HTERT RPE-1 (cell line): ENCODE measurements around the gene PORCN.
"Not testable (repeated sequence)": the region's sequence is repeated elsewhere in the genome, so short reads cannot be mapped to it uniquely, and the experiment has no call there.

Source experiments
- in situ Hi-C: fragments of 300-500 bp; cut with MboI; formaldehyde crosslinking; loops from 4 replicates; pipeline ENCODE4 v1.14.3; 2020; ENCODE audit warnings: low sequenced_read_pairs

Gene PORCN

DNA sequence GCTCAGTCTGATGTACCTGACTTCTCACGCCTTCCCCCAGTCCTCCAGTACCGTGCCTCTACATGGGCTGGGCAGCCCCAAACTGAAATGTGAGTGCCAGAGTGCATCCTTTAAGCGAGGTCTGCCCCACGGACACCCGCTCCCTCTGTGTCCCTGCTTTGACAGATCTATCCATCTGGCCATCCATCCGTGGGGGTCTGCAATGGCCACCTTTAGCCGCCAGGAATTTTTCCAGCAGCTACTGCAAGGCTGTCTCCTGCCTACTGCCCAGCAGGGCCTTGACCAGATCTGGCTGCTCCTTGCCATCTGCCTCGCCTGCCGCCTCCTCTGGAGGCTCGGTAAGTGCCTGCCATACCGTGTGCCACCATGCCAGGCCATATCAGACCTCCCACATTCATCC lies 827 bp downstream of the PORCN start:
- in situ Hi-C loops = no loop called here

DNA sequence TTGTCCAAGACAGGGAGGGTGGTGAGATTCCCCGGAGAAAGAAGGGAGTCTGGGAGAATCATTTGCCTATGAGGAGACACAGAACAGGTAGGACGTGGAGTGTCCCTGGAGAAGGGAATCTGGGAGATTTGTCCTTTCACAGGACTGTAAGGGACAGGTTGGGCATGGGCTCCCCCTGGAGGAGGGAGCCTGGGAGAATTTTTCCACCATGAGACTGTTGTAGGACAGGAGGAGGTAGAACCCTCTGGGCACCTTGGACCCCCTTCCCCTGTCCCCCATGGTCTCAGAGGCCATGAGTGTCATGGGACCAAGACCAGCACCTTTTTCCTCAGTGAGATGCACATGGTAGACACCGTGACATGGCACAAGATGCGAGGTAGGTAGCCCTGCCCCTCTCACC lies 2.8 kb downstream of the PORCN start:
- in situ Hi-C loops = no loop called here

DNA sequence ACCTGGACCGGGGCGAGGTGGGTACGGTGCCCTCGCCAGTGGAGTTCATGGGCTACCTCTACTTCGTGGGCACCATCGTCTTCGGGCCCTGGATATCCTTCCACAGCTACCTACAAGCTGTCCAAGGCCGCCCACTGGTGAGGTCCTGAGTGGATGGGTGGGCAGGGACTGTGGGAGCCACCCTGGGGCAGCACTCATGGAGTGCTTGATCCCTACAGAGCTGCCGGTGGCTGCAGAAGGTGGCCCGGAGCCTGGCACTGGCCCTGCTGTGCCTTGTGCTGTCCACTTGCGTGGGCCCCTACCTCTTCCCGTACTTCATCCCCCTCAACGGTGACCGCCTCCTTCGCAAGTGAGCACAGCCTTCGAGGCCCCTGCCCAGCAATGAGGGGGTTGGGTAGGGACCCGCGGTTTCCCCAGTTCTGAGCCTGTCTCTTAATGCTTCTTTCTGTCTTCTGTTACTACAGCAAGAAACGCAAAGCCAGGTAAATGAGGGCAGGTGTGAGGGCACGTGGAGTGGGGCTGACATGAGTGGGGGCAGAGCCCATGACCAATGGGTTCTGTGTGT lies 3.7 kb downstream of the PORCN start:
- in situ Hi-C loops = no loop called here

GRCh38 chrX:48513670-48514069 lies 4.9 kb downstream of the PORCN start:
- in situ Hi-C loops = no loop called here

DNA sequence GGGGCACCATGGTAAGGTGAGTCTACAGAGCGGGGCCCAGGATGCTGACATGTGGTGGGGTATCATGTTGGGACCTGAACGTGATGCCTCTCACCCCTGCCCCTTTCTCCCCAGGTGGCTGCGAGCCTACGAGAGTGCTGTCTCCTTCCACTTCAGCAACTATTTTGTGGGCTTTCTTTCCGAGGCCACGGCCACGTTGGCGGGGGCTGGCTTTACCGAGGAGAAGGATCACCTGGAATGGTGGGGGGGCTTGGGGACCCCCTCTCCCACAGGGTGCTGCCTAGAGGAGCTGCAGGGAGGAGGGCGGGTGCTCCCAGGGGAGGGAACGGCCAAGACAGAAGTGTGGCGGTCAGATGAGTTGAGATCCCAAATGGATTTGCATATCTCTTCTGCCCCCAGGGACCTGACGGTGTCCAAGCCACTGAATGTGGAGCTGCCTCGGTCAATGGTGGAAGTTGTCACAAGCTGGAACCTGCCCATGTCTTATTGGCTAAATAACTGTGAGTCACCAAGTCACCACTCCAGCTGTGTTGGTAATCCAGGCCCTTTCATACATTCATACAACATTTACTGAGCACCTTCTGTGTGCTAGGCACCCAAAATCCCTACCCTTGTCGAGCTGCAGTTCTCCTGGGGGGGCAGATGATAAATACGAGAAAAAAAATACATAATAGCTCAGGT lies 5.5 kb downstream of the PORCN start:
- in situ Hi-C loops = no loop called here

- in situ Hi-C loops = no loop called here
Measured at GRCh38 chrX:48514868-48515460, 6.2 kb downstream of the PORCN start.

GRCh38 chrX:48515842-48516241 lies 7.0 kb downstream of the PORCN start:
- in situ Hi-C loops = no loop called here

DNA sequence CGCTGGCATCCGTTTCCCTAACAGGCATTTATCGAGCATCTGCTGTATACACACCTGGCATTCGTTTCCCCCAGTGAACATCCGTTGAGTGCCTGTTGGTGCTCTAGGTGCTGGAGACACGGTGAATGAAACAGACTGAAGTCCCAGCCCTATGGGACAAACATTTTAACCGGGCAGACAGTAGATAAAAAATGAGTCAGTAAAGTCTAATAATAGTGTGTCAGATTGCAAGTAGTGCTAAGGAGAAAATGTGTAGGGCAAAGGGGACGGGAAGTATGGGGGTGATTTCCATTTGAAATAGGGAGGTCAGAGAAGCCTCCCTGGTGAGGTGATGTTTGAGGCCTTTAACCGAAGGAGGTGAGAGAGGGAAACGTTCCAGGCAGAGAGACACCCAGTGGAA lies 7.5 kb downstream of the PORCN start:
- in situ Hi-C loops = no loop called here

DNA sequence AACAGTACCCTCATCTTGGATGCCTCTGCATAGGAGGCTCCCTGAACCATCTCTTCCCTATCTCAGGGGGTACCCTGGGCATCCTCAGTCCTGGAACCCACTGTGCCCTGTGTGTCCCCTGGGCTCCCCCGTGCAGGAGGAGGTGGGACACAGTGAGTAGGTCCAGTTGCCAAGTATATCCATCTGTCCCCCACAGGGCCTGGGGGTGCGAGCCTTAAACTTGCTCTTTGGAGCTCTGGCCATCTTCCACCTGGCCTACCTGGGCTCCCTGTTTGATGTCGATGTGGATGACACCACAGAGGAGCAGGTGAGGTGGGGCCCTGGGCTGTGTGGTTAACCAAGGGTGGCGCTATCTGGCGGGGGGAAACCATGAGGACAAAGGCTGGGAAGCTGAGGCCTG lies 8.2 kb downstream of the PORCN start:
- in situ Hi-C loops = no loop called here

- in situ Hi-C loops = not testable (repeated sequence)
Measured at GRCh38 chrX:48519481-48519880, 10.7 kb downstream of the PORCN start.

- in situ Hi-C loops = no loop called here
Measured at GRCh38 chrX:48520455-48520854, 11.7 kb downstream of the PORCN start.

DNA sequence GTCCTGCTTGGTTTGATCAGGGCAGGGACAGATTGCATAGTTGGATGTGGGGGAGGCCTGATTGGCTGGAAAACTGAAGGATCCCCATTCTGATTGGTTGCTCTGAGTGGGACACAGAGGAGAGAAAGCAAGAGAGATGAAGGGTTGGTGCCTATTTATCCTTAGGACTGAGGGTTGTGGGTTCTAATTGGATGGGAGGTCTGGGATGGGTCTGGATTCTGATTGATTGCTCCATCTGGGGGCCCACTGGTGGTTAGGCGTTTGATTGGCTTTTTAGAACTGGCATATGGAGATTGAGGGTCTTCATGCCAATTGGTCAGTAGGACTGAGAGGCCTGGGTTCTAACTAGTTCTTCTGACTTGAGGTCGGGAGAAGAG lies 12.2 kb downstream of the PORCN start:
- in situ Hi-C loops = no loop called here

DNA sequence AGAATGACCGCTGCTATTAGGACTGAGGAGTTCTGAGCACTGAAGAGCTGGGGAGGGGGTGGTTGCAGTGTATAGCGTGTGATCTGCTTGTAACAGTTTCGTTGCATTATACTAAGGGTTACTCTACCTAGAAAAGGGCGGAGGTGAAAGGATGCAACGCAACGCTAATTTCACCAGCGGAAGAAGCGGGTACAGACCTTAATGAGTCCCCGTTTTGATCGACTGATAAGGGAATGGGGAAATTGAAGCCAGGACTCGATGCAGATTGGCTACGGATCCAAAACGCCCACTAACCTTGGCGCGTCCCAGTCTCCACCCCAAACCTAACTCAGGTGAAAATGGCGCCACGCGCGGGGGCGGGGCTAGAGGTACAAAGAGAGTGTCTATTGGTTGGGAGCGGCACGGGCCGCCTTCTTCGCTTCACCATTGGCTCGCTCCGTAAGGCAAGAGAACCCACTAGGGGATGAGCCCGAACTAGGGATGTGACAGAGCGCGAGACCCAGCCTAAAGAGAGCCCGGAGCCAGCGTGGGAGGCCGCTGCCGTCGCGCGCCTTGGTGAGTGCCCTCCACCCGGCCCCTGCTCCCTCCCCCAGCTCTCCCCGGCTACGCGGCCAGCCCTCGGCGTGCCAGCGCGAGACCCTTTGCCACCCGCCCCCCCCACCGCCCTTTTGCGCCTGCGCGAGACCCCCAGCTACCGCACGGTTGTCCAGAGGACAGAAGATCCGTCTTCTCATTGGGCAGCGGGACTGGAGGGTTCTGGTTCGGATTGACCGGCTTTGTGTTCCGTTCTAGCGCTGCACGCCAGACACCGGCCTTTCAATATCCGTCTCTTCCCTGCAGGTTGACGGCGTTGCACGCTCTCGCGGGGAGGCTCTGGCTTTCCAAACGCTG lies 12.8 kb downstream of the PORCN start, which contains the start of gene EBP:
Gene EBP, plus strand, starts transcription at position 456 of the 891 bp plus-strand sequence. CDS start 1,964 bp downstream, outside the sequence.
- in situ Hi-C loops = no loop called here

GRCh38 chrX:48522291-48522690 lies 13.5 kb downstream of the PORCN start:
- in situ Hi-C loops = no loop called here

DNA sequence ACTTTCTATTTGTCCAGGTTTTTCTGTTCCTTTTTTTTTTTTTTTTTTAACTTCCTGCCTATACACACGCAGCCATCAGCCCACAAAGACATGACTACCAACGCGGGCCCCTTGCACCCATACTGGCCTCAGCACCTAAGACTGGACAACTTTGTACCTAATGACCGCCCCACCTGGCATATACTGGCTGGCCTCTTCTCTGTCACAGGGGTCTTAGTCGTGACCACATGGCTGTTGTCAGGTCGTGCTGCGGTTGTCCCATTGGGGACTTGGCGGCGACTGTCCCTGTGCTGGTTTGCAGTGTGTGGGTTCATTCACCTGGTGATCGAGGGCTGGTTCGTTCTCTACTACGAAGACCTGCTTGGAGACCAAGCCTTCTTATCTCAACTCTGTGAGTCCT lies 14.9 kb downstream of the PORCN start:
- in situ Hi-C loops = no loop called here

GRCh38 chrX:48525853-48526252 lies 17.1 kb downstream of the PORCN start:
- in situ Hi-C loops = not testable (repeated sequence)

GRCh38 chrX:48530736-48531135 lies 21.9 kb downstream of the PORCN start:
- in situ Hi-C loops = no loop called here

DNA sequence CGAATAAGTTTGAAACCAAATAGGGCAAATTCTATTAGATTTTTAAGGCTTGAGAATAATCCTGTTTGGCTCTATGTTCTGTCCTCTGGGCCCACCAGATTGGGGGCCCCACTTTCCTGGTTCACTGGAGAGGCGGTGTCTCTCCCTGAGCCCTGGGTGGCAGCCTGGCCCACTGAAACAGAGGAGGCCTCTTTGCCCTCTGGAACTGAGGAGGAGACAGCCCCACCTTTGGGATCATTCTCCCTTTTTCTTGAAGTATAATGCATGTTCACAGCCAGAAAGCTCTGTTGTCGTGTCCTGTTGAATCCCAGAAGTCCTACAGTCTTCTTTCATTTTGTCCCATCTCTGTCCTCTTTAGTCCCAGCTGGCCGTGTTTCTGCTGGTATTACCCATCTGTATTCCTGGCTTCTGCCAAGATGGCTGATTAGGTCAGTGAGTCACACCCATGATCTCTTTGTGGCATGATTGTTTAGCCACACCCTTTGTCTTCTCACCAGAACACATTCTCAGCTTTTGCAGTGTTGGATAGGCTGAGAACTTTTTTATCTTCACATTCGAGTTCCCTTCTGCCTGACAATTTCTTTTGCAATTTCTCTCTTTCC lies 22.7 kb downstream of the PORCN start:
- in situ Hi-C loops = no loop called here

GRCh38 chrX:48532161-48532560 lies 23.4 kb downstream of the PORCN start:
- in situ Hi-C loops = no loop called here

DNA sequence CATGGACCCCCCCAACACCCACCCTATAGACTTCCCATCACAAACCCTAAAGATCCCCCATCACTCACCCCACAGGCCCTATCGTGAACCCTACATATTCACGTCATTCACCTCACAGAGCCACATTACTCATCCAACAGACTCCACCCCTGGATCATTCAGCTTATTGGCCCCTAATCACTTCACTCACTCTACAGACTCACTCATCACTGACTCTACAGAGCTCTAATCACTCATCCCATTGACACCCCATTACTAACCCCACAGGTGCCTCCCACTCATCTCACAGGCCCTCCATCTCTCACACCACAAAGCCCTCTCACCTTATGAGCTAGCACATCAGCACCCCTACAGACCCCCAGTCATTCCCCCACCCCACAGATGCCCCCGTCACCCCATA lies 24.4 kb downstream of the PORCN start:
- in situ Hi-C loops = no loop called here
